ENCODE results near the gene MAPKAP1. TPM values are rescaled to one million over a fixed set of nuclear protein-coding genes. Genes with fewer than 3 reads are reported as not detected.

The MAPKAP1 gene
- total RNA-seq, 1 experiment from 2014 or later = 148 TPM

- DNase-seq (ENCODE audit: low read depth) = peak; percentile 85
These were observed 31.7 kb downstream of the MAPKAP1 start for GRCh38 chr9:125674981-125675973.

GRCh38 chr9:125672876-125673275, 34.1 kb downstream of the MAPKAP1 start:
- DNase-seq (ENCODE audit: low read depth) = no peak

GRCh38 chr9:125663127-125663526, 43.9 kb downstream of the MAPKAP1 start:
- peak; percentile 68 for DNase-seq (ENCODE audit: low read depth)

- no peak for DNase-seq (ENCODE audit: low read depth)
These were observed 46.5 kb downstream of the MAPKAP1 start for GRCh38 chr9:125660557-125660956.

GRCh38 chr9:125659954-125660353, 47.1 kb downstream of the MAPKAP1 start:
- DNase-seq (ENCODE audit: low read depth) = peak; percentile 76

DNA sequence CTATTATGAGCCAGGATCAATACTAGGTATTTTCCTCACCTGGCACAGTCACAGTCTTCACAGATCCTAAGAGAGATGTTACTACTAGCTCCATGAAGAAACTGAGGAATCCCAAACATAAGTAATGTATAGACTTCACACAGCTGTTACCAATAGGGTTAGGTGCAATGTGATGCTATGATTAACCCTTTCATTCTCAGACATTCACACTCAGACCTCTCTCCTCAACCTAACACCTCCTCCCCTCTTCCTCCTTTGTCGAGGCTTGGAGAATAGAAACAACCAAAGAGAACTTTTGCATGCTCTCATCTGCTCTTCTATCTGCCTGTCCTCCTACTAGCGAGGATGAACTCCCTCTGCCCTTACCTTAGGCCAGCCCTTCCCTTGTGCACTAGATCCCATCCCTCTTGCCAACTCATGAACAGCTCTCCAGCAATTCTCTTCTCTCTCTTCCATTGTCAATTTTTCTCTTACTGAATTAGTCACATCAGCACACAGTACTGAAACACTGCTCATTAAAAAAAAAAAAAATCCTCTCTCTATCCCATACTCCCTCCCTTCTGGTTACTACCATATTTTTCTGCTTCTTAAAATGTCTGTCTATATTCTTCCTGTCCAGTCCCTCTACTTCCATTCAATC, 47.7 kb downstream of the MAPKAP1 start:
- no peak for DNase-seq (ENCODE audit: low read depth)

DNA sequence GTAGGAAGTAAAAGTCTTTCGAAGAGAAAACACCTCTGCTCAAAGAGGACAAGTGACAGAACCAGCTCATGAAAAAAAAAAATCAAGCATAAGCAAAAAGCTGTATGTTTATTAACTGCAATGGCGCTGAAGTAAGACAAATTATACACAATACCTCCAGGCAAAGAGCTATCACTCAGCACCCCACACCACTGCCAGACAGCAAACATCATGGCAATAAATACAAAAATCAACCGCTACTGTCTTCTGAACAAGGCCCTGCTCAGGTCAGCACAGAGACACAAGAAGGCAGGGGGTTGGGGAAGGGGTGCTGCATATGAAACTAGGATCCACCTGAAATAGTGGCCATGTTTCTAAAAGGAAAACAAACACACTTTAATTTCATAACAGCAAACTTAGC, 50.4 kb downstream of the MAPKAP1 start:
- DNase-seq (ENCODE audit: low read depth) = no peak

- DNase-seq (ENCODE audit: low read depth) = peak; percentile 71
These were observed 51.2 kb downstream of the MAPKAP1 start for GRCh38 chr9:125655691-125656410.

- DNase-seq (ENCODE audit: low read depth) = no peak
These were observed 51.9 kb downstream of the MAPKAP1 start for GRCh38 chr9:125655066-125655633.

- no peak for DNase-seq (ENCODE audit: low read depth)
These were observed 52.9 kb downstream of the MAPKAP1 start for GRCh38 chr9:125654121-125654520.

DNA sequence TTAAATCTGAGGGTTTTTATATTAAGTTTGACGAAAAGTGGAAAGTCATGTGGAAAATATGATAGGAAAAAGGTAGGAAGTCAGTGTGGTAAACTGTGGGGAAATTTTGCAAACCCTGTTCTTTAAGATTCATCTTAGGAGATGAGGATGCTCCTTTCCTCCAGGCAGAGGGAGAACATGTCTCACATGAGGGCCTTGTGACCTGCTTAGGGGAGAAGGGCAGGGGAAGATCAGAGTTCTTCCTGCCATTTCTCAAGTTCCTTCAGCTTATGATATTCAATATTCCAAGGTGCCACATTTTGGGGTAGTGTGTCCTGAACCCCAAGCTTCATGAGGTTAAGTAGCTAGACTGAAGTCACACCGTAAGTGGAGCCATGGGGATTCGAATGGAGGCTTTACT, 53.7 kb downstream of the MAPKAP1 start:
- no peak for DNase-seq (ENCODE audit: low read depth)

- DNase-seq (ENCODE audit: low read depth) = no peak
These were observed 54.2 kb downstream of the MAPKAP1 start for GRCh38 chr9:125652759-125653158.

GRCh38 chr9:125652233-125652594, 54.8 kb downstream of the MAPKAP1 start:
- DNase-seq (ENCODE audit: low read depth) = no peak

- no peak for DNase-seq (ENCODE audit: low read depth)
These were observed 55.3 kb downstream of the MAPKAP1 start for GRCh38 chr9:125651576-125652232.

GRCh38 chr9:125650271-125650737, 56.7 kb downstream of the MAPKAP1 start:
- peak; percentile 79 for DNase-seq (ENCODE audit: low read depth)

GRCh38 chr9:125649826-125650225, 57.2 kb downstream of the MAPKAP1 start:
- DNase-seq (ENCODE audit: low read depth) = no peak

DNA sequence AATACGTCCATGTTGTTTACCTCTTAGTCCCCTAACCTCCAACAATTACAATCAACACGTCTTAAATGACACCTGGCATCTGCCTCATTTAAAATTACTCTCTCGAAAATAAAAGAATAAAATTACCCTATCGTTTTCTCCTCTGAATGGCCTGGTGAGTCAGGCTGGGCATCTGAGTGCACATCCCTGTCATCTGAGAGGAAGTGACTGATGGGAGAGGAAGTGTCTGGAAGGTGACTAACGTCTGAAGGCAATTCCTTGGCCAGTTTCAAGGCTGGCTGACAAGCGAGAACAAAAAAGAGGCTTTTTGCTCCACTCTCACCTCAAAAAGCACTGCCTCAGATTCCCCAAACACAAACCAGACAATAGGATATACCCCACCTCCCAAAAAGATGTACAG, 57.7 kb downstream of the MAPKAP1 start:
- DNase-seq (ENCODE audit: low read depth) = peak; percentile 92

DNA sequence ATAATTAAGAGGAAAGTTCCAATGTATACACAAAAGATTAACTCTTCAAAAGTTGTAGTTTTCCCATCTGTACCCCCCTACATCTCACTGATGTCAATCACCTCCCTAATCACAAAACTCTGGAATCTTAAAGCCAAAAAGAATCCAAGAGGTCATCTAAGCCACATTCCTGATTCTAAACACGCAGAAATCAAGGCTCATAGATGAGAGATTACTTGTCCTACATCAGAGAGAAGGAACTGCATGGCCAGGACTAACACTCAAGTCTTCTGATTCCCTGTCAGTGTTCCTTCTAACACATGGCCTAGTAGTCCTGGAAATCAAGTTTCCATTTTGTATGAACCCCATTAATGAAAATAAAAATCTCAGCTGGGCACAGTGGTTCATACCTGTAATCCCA, 58.7 kb downstream of the MAPKAP1 start:
- DNase-seq (ENCODE audit: low read depth) = no peak

DNA sequence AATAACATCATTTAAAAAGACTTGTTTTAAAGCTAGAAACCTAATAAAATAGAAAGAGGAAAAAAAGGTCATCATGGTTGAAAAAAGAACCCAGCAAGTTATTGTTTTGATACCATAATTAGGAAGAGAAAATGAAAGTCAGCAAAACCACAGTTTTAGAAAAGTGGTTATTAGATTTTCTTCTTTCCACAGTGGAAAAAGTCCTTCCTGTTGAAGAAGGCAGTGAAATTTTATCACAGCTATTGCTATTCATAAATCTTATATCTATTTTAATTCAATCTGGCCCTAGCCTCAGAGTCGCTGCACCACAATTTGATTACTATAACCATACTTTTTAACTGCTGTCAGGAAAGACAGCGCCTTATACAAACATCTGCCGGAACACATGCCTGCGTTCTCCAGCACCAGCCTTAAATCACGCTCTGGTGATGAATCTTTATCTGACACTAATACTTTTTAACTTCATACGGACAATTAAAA, 60.3 kb downstream of the MAPKAP1 start:
- no peak for DNase-seq (ENCODE audit: low read depth)

DNA sequence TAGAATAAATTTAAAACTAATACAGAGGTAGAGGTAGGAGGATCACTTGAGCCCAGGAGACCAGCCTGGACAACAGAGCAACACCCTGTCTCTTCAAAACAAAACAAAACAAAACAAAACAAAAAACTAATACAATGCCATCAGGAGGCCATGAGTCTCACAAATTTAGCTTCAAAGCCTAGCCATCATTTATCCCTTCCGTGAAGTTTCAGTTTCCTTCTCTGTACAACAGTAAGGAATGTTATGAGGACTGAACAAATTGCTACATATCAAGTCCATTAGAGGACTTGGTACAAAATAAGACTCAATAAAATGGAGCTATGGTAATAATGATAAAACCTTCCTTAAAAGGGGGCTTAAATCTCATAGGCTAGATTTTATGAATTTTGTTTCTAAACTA, 60.8 kb downstream of the MAPKAP1 start:
- DNase-seq (ENCODE audit: low read depth) = no peak

All from LHCN-M2 (cell line).